IPS DF 6.9 (cell line): Measurements from ENCODE around the gene TRNT1.

ENCODE experiments used
- DNase-seq: peaks from one replicate; pipeline ENCODE4 v3.0.0-alpha.2; 2013; ENCODE audit warnings: low read depth, low spot score
- H3K27ac ChIP-seq: one replicate; pipeline ENCODE4 v1.5.1; 2013; ENCODE audit warnings: low read length, control low read depth
- H3K27me3 ChIP-seq: 2 replicates; pipeline ENCODE4 v1.6.1; 2013; ENCODE audit warnings: mild to moderate bottlenecking, low read length; ENCODE audit not compliant: control insufficient read depth, insufficient read depth
- H3K36me3 ChIP-seq: 2 replicates; pipeline ENCODE4 v1.6.1; 2013; ENCODE audit warnings: low read length; ENCODE audit not compliant: control insufficient read depth, insufficient read depth
- H3K4me1 ChIP-seq: 2 replicates; pipeline ENCODE4 v1.6.1; 2013; ENCODE audit warnings: low read length; ENCODE audit not compliant: control insufficient read depth, insufficient read depth
- H3K4me3 ChIP-seq: 2 replicates; pipeline ENCODE4 v1.5.1; 2013; ENCODE audit warnings: mild to moderate bottlenecking, low read length
- H3K9me3 ChIP-seq: 2 replicates; pipeline ENCODE4 v1.6.1; 2013; ENCODE audit warnings: low read length, inconsistent platforms; ENCODE audit not compliant: control insufficient read depth, insufficient read depth
- WGBS: extraction: QIAGEN DNeasy Blood & Tissue Kit; methylation state at CpG from one replicate; pipeline ENCODE4 v1.1.7; 2013; ENCODE audit warnings: mixed read lengths, missing lambda C conversion rate; ENCODE audit not compliant: insufficient read length, insufficient coverage; 5-methylcytosine and 5-hydroxymethylcytosine counted together

Gene TRNT1

GRCh38 chr3:3113042-3113709, 13.6 kb upstream of the TRNT1 start:
- no peaks in the 10 kb centered on the region for H3K27me3 ChIP-seq
- H3K27ac ChIP-seq, result no peak overlapping the region
- no peak overlapping the region for H3K4me3 ChIP-seq
- H3K36me3 ChIP-seq, result no peaks in the 10 kb centered on the region
- WGBS, result no CpG with 5 or more reads among the region's 4 CpGs
- no peaks in the 10 kb centered on the region for H3K4me1 ChIP-seq
- no peak for DNase-seq
- no peaks in the 10 kb centered on the region for H3K9me3 ChIP-seq

GRCh38 chr3:3117651-3118050, 9.1 kb upstream of the TRNT1 start:
- no CpG with 5 or more reads among the region's 2 CpGs for WGBS
- Histone ChIP-seq H3K4me3 (no peak overlapping the region), H3K9me3 (no peaks in the 10 kb centered on the region), H3K27ac (no peak overlapping the region), H3K27me3 (no peaks in the 10 kb centered on the region), H3K4me1 (no peaks in the 10 kb centered on the region), H3K36me3 (no peaks in the 10 kb centered on the region)
- DNase-seq, result no peak

- Histone ChIP-seq H3K9me3 (no peaks in the 10 kb centered on the region), H3K27me3 (no peaks in the 10 kb centered on the region), H3K27ac (no peak overlapping the region), H3K4me3 (no peak overlapping the region), H3K36me3 (no peaks in the 10 kb centered on the region), H3K4me1 (no peaks in the 10 kb centered on the region)
- WGBS, result no CpG with 5 or more reads among the region's 4 CpGs
- no peak for DNase-seq
Observed at GRCh38 chr3:3119393-3119851, 7.3 kb upstream of the TRNT1 start.

- Histone ChIP-seq H3K36me3 (peaks cover 8% of the 10 kb centered on the region; the same call in 1 of the 2 replicates), H3K9me3 (no peaks in the 10 kb centered on the region), H3K4me1 (no peaks in the 10 kb centered on the region), H3K27ac (no peak overlapping the region), H3K4me3 (peak overlapping the region; percentile 98; the same call in 1 of the 2 replicates), H3K27me3 (no peaks in the 10 kb centered on the region)
- no CpG with 5 or more reads among the region's 24 CpGs for WGBS
- no peak for DNase-seq
Observed at GRCh38 chr3:3125977-3126376, 763 bp upstream of the TRNT1 start.

- DNase-seq, result no peak
- H3K9me3 ChIP-seq, result no peaks in the 10 kb centered on the region
- WGBS, result no CpG with 5 or more reads among the region's 20 CpGs
- no peak overlapping the region for H3K27ac ChIP-seq
- peak overlapping the region; percentile 98 for H3K4me3 ChIP-seq
- no peaks in the 10 kb centered on the region for H3K4me1 ChIP-seq
- peaks cover 8% of the 10 kb centered on the region; the same call in 1 of the 2 replicates for H3K36me3 ChIP-seq
- H3K27me3 ChIP-seq, result no peaks in the 10 kb centered on the region
Observed at GRCh38 chr3:3127432-3128010, 781 bp downstream of the TRNT1 start.

GRCh38 chr3:3129579-3129978, 2.8 kb downstream of the TRNT1 start:
- WGBS, result no CpG with 5 or more reads among the region's 5 CpGs
- H3K4me3 ChIP-seq, result no peak overlapping the region
- DNase-seq, result no peak

GRCh38 chr3:3133500-3133899, 6.8 kb downstream of the TRNT1 start:
- H3K4me1 ChIP-seq, result no peaks in the 10 kb centered on the region
- no peak overlapping the region for H3K27ac ChIP-seq
- no peak overlapping the region for H3K4me3 ChIP-seq
- DNase-seq, result no peak
- no peaks in the 10 kb centered on the region for H3K27me3 ChIP-seq
- no CpG with 5 or more reads among the region's 6 CpGs for WGBS
- no peaks in the 10 kb centered on the region for H3K9me3 ChIP-seq
- peaks cover 8% of the 10 kb centered on the region; the same call in 1 of the 2 replicates for H3K36me3 ChIP-seq

More at GRCh38 chr3:3129579-3129978, 2.8 kb downstream of the TRNT1 start:
- H3K9me3 ChIP-seq, result no peaks in the 10 kb centered on the region
- no peak overlapping the region for H3K27ac ChIP-seq
- no peaks in the 10 kb centered on the region for H3K4me1 ChIP-seq
- H3K36me3 ChIP-seq, result peaks cover 8% of the 10 kb centered on the region; the same call in 1 of the 2 replicates
- H3K27me3 ChIP-seq, result no peaks in the 10 kb centered on the region

- Histone ChIP-seq H3K36me3 (peaks cover under 1% of the 10 kb centered on the region; the same call in 1 of the 2 replicates), H3K9me3 (no peaks in the 10 kb centered on the region), H3K4me1 (no peaks in the 10 kb centered on the region), H3K27me3 (no peaks in the 10 kb centered on the region), H3K27ac (no peak overlapping the region), H3K4me3 (no peak overlapping the region)
- DNase-seq, result no peak
- WGBS, result no CpG with 5 or more reads among the region's 4 CpGs
Observed at GRCh38 chr3:3134750-3135448, 8.2 kb downstream of the TRNT1 start.

- H3K27ac ChIP-seq, result no peak overlapping the region
- no peaks in the 10 kb centered on the region for H3K4me1 ChIP-seq
- H3K4me3 ChIP-seq, result no peak overlapping the region
- no CpG with 5 or more reads among the region's 6 CpGs for WGBS
- no peaks in the 10 kb centered on the region for H3K27me3 ChIP-seq
- H3K9me3 ChIP-seq, result no peaks in the 10 kb centered on the region
- DNase-seq, result no peak
- peaks cover 3% of the 10 kb centered on the region; the same call in 1 of the 2 replicates for H3K36me3 ChIP-seq
Observed at GRCh38 chr3:3137526-3137925, 10.8 kb downstream of the TRNT1 start.

GRCh38 chr3:3141939-3142338, 15.2 kb downstream of the TRNT1 start:
- H3K27me3 ChIP-seq, result no peaks in the 10 kb centered on the region
- H3K36me3 ChIP-seq, result peaks cover 3% of the 10 kb centered on the region; the same call in 1 of the 2 replicates
- no peak overlapping the region for H3K27ac ChIP-seq
- H3K9me3 ChIP-seq, result no peaks in the 10 kb centered on the region
- no peaks in the 10 kb centered on the region for H3K4me1 ChIP-seq
- no peak overlapping the region for H3K4me3 ChIP-seq
- no peak for DNase-seq
